Astrocyte of the cerebellum (primary cell): ENCODE measurements around the gene PHF21B.

Experiments used
- DNase-seq: peaks from one replicate; pipeline ENCODE4 v3.0.0-alpha.2; 2011; ENCODE audit warnings: low read depth
- H3K4me3 ChIP-seq: 2 replicates; pipeline ENCODE4 v1.5.1; 2011; ENCODE audit warnings: mild to moderate bottlenecking, low read depth, low read length, moderate library complexity
- in situ Hi-C: cut with HindIII; loops from 2 replicates; pipeline ENCODE4 v1.10.0; 2017; ENCODE audit warnings: low sequenced_read_pairs
- TF ChIP-seq, protein P1 (sequence below): IDR thresholded peaks from 2 replicates; pipeline ENCODE4 v1.5.1; 2012; ENCODE audit warnings: low read length, low read depth, moderate library complexity, mild to moderate bottlenecking; ENCODE audit errors: missing control alignments

Gene PHF21B

DNA sequence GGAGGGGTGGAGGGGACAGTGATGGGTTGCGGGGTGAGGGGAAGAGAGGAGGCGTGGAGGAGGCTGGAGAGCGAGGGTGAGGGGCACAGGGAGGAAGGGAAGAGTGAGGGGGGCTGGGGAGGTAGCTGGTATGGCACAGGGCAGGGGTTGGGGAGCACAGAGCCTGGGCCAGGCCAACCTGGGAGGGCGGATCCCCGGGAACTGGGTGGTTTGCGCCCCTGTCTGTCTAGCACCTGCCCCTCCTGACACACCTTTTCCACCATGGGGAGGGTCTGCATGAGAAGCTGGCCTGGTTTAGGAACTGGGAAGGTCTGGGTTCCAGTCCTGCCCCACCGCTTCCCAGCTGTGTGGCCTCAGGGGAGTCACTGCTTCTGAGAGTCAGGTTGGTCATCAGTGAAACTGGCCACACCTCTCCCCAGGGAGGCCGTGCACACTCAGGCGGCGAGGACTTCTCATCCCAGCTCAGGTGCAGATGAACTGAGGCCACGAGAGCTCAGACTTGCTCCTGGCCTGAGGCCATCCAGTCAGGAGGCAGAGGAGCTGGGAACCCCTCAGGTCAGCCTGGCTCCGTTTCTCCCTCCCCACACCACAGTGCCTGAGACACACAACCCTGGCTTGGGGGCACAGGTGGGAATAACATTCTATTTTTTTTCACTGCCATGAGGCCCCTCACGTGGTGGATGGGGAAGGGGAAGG, 95.6 kb downstream of the PHF21B start:
- DNase-seq, result no peak

GRCh38 chr22:44913198-44913983, 96.4 kb downstream of the PHF21B start:
- in situ Hi-C loops, result no loop called here
- no peak for DNase-seq
- TF ChIP-seq, protein P1, sequence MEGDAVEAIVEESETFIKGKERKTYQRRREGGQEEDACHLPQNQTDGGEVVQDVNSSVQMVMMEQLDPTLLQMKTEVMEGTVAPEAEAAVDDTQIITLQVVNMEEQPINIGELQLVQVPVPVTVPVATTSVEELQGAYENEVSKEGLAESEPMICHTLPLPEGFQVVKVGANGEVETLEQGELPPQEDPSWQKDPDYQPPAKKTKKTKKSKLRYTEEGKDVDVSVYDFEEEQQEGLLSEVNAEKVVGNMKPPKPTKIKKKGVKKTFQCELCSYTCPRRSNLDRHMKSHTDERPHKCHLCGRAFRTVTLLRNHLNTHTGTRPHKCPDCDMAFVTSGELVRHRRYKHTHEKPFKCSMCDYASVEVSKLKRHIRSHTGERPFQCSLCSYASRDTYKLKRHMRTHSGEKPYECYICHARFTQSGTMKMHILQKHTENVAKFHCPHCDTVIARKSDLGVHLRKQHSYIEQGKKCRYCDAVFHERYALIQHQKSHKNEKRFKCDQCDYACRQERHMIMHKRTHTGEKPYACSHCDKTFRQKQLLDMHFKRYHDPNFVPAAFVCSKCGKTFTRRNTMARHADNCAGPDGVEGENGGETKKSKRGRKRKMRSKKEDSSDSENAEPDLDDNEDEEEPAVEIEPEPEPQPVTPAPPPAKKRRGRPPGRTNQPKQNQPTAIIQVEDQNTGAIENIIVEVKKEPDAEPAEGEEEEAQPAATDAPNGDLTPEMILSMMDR, result no peak
- no peak overlapping the region for H3K4me3 ChIP-seq

More for the DNA sequence above, 95.6 kb downstream of the PHF21B start:
- in situ Hi-C loops, result no loop called here
- no peak overlapping the region for H3K4me3 ChIP-seq
- TF ChIP-seq, protein P1, result no peak

GRCh38 chr22:44909241-44909640, 100.6 kb downstream of the PHF21B start:
- no peak for DNase-seq
- TF ChIP-seq, protein P1, result no peak
- in situ Hi-C loops, result no loop called here
- no peak overlapping the region for H3K4me3 ChIP-seq

GRCh38 chr22:44907765-44908737, 101.8 kb downstream of the PHF21B start:
- TF ChIP-seq, protein P1, result no peak
- DNase-seq, result no peak
- no peak overlapping the region for H3K4me3 ChIP-seq
- in situ Hi-C loops, result no loop called here

GRCh38 chr22:44906999-44907644, 102.7 kb downstream of the PHF21B start:
- TF ChIP-seq, protein P1, result no peak
- no peak overlapping the region for H3K4me3 ChIP-seq
- in situ Hi-C loops, result no loop called here
- DNase-seq, result no peak
